OCI-LY7 (cell line): ENCODE results near the gene BGLAP. TPM values are rescaled to one million over a fixed set of nuclear protein-coding genes. Genes with fewer than 3 reads are reported as not detected.

Experiments
- BruUV-seq: library from RNA; stranded (reverse); fragments of 400-500 nt; replicated peaks from 2 replicates; lab custom pipeline; 2021; lab: Mats Ljungman, UMichigan
- CTCF ChIA-PET: fragments of 300-600 bp; sonication (Branson Sonifier 250); formaldehyde crosslinking; loops from one replicate; lab custom pipeline; 2022; ENCODE audit warnings: antibody characterized with exemption; ENCODE audit not compliant: unreplicated experiment; lab: Charles Lee
- POLR2A ChIA-PET: fragments of 300-600 bp; sonication (Branson Sonifier 250); formaldehyde crosslinking; loops from one replicate; lab custom pipeline; 2022; ENCODE audit warnings: antibody characterized with exemption; lab: Charles Lee
- DNase-seq: peaks from one replicate; pipeline ENCODE4 v3.0.0-alpha.2; 2015; ENCODE audit warnings: low spot score
- H2AFZ ChIP-seq: fragments of 200-600 bp; sonication (generic), shearing (Covaris generic); 2 replicates; pipeline ENCODE4 v1.6.1; 2014; ENCODE audit warnings: mild to moderate bottlenecking, antibody characterized with exemption, low read length, moderate library complexity
- H3K27ac ChIP-seq: fragments of 200-600 bp; sonication (generic); 2 replicates; pipeline ENCODE4 v1.5.1; 2014; ENCODE audit warnings: mixed run types, low read depth, mild to moderate bottlenecking, moderate library complexity, low read length, inconsistent platforms; ENCODE audit not compliant: poor library complexity, severe bottlenecking
- H3K36me3 ChIP-seq: fragments of 200-600 bp; sonication (generic); 2 replicates; pipeline ENCODE4 v1.6.1; 2014; ENCODE audit warnings: mild to moderate bottlenecking, antibody characterized with exemption, low read length, moderate library complexity, mixed read lengths; ENCODE audit not compliant: insufficient read depth
- H3K4me1 ChIP-seq: fragments of 200-600 bp; sonication (generic); 2 replicates; pipeline ENCODE4 v1.5.1; 2014; ENCODE audit warnings: mild to moderate bottlenecking, low read length; ENCODE audit not compliant: insufficient read depth, poor library complexity, severe bottlenecking
- H3K4me2 ChIP-seq: fragments of 200-600 bp; sonication (generic); 2 replicates; pipeline ENCODE4 v1.6.1; 2014; ENCODE audit warnings: mild to moderate bottlenecking, low read length
- H3K4me3 ChIP-seq: fragments of 200-600 bp; sonication (generic); 2 replicates; pipeline ENCODE4 v1.5.1; 2014; ENCODE audit warnings: mild to moderate bottlenecking, low read depth, low read length; ENCODE audit not compliant: poor library complexity, severe bottlenecking
- H3K79me2 ChIP-seq: fragments of 200-600 bp; sonication (generic); 2 replicates; pipeline ENCODE4 v1.6.1; 2016; ENCODE audit warnings: low read depth, mild to moderate bottlenecking, low read length, moderate library complexity, mixed read lengths; ENCODE audit not compliant: insufficient read depth
- H3K9me2 ChIP-seq: fragments of 200-600 bp; sonication (generic); 2 replicates; pipeline ENCODE4 v1.6.1; 2016; ENCODE audit warnings: mild to moderate bottlenecking, low read length, mixed read lengths; ENCODE audit not compliant: insufficient read depth
- H3K9me3 ChIP-seq: fragments of 200-600 bp; sonication (generic); 2 replicates; pipeline ENCODE4 v1.6.1; 2014; ENCODE audit warnings: mild to moderate bottlenecking, mixed run types, low read length, mixed read lengths
- H4K20me1 ChIP-seq: fragments of 200-600 bp; sonication (generic); 2 replicates; pipeline ENCODE4 v1.6.1; 2014; ENCODE audit warnings: mild to moderate bottlenecking, antibody characterized with exemption, low read length, moderate library complexity, mixed read lengths; ENCODE audit not compliant: insufficient read depth
- EZH2phosphoT487 ChIP-seq: fragments of 200-600 bp; sonication (generic); IDR thresholded peaks from 2 replicates; pipeline ENCODE4 v1.6.1; 2018; ENCODE audit warnings: low read depth, borderline replicate concordance, mild to moderate bottlenecking, mixed run types, antibody characterized with exemption, low read length, moderate library complexity, mixed read lengths
- intact Hi-C: fragments of 100-400 bp; cut with micrococcal nuclease; formaldehyde crosslinking; loops from one replicate; pipeline ENCODE4 v1.10.0; 2022; ENCODE audit not compliant: unreplicated experiment
- total RNA-seq, 2 experiments: library from RNA; depleted of rRNA in 1 of 2; stranded (reverse); fragments of >200 nt in 1 of 2; shearing (Covaris generic) in 1 of 2; gene quantifications; 2 replicates each; pipeline ENCODE4 v1.2.3, GENCODE V29; 2014 to 2022
- TF ChIP-seq, protein P1 (sequence below): fragments of 200-600 bp; sonication (generic); conservative IDR thresholded peaks from 2 replicates; pipeline ENCODE4 v1.5.1; 2014; ENCODE audit warnings: mild to moderate bottlenecking, antibody characterized with exemption, low read length, moderate library complexity, mixed read lengths

The BGLAP gene
- total RNA-seq, 2 experiments from 2014 or later: 3.7 to 6.0 TPM

DNA sequence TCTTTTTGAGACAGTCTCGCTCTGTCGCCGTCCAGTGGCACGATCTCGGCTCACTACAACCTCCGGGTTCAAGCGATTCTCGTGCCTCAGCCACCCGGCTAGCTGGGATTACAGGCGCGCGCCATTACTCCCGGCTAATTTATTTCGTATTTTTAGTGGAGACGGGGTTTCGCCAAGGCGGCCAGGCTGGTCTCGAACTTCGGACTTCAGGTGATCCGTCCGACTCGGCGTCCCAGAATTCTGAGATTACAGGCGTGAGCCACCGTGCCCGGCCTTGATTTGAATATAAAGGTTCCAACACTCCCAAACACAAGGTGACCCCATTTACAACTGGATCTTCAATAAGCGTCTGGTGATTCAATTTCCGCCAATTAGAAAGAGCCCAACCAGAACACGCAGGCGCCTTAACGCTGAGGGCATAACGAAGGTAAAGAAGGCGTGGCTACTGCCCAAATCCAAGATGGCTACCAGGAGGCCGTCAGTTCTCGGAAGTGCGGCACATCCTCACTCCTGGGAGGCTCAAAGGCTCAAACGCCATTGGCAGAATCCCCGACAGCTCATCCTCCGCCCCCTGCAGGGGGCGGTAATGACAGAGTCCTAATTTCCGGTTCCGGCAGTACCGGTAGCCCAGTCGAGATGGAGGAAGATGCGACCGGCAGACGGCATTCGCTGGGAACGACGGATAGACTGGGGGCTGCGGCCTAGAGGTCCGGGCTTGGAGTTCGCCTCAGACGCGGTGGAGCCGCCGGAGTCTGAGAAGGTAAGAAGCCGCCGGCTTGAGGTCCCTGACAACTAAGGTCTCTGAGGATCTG lies 48.3 kb upstream of the BGLAP start, which contains the start of gene SLC25A44:
TSS of gene SLC25A44 (plus strand) at position 617 of the 812 bp plus-strand sequence. CDS start 5,744 bp downstream, outside the sequence.
- H3K36me3 ChIP-seq: peaks cover 24% of the 10 kb centered on the region
- peaks cover 7% of the 10 kb centered on the region; the same call in 1 of the 2 replicates for H3K9me3 ChIP-seq
- peaks cover 7% of the 10 kb centered on the region for H4K20me1 ChIP-seq
- peak within 1 kb of the TSS; percentile 80 for H3K4me3 ChIP-seq
- no TSS peak for BruUV-seq
- H3K27ac ChIP-seq: peak within 1 kb of the TSS; percentile 52
- ChIA-PET CTCF (interaction anchor here (1.5 kb wide), 1 partner anchor 19 kb away, joined by 4 read pairs; the partner anchor contains the start of gene PMF1), POLR2A (interaction anchor here (0.6 to 2.2 kb wide), 8 partner anchors 10 to 140 kb away, joined by 3 to 12 read pairs (median 4); partner anchors contain the start of genes PMF1 and UBQLN4)
- intact Hi-C loops: loop anchor here (1.0 to 2.0 kb wide), 2 partner anchors 37 to 42 kb away; no protein-coding TSS in a partner anchor
- H2AFZ ChIP-seq: peak within 1 kb of the TSS; percentile 69; the same call in 1 of the 2 replicates
- peaks cover 37% of the 10 kb centered on the region for H3K79me2 ChIP-seq
- H3K9me2 ChIP-seq: no peaks in the 10 kb centered on the region
- peak; percentile 99 for DNase-seq
- H3K4me1 ChIP-seq: peaks cover 24% of the 10 kb centered on the region
- TF ChIP-seq EZH2phosphoT487: no peak
- TF ChIP-seq, protein P1, sequence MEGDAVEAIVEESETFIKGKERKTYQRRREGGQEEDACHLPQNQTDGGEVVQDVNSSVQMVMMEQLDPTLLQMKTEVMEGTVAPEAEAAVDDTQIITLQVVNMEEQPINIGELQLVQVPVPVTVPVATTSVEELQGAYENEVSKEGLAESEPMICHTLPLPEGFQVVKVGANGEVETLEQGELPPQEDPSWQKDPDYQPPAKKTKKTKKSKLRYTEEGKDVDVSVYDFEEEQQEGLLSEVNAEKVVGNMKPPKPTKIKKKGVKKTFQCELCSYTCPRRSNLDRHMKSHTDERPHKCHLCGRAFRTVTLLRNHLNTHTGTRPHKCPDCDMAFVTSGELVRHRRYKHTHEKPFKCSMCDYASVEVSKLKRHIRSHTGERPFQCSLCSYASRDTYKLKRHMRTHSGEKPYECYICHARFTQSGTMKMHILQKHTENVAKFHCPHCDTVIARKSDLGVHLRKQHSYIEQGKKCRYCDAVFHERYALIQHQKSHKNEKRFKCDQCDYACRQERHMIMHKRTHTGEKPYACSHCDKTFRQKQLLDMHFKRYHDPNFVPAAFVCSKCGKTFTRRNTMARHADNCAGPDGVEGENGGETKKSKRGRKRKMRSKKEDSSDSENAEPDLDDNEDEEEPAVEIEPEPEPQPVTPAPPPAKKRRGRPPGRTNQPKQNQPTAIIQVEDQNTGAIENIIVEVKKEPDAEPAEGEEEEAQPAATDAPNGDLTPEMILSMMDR: peak; percentile 56
- H3K4me2 ChIP-seq: peak within 1 kb of the TSS; percentile 90

DNA sequence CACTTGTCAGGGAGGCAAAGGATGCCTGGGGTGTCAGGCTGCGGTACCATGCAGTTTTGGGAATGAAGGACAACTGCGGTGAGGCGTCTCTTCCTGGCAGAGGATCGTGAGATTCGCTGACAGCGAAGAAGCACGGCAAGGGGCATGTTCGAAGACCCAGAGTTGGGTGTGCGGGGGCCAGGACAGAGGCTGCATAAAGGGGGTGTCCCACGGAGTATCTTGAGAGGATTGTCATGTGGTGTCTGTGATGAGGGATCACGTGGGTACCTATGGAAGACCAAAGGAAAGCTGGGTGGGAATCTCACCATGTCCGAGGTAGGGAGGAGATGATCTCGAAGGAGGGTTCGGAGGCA lies 47.7 kb upstream of the BGLAP start:
- Histone ChIP-seq H2AFZ (no peak overlapping the region), H4K20me1 (peaks cover 7% of the 10 kb centered on the region), H3K27ac (peak overlapping the region; percentile 20), H3K4me3 (peak overlapping the region; percentile 80), H3K4me2 (peak overlapping the region; percentile 90), H3K9me3 (peaks cover under 1% of the 10 kb centered on the region; the same call in 1 of the 2 replicates), H3K9me2 (no peaks in the 10 kb centered on the region), H3K36me3 (peaks cover 20% of the 10 kb centered on the region), H3K79me2 (peaks cover 37% of the 10 kb centered on the region), H3K4me1 (peaks cover 24% of the 10 kb centered on the region)
- TSS peak; percentile 50 for BruUV-seq
- POLR2A ChIA-PET: interaction anchor here (0.6 to 2.2 kb wide), 7 partner anchors 16 to 46 kb away, joined by 3 to 12 read pairs (median 4); partner anchors contain the start of gene PMF1
- CTCF ChIA-PET: interaction anchor here (1.5 kb wide), 1 partner anchor 18 kb away, joined by 4 read pairs; the partner anchor contains the start of gene PMF1
- intact Hi-C loops: no loop called here
- no peak for TF ChIP-seq EZH2phosphoT487
- TF ChIP-seq, protein P1: no peak
- no peak for DNase-seq
